Stomach (tissue), 4 donors: ENCODE measurements around the gene CAP1.

Experiments
- EP300 ChIP-seq: sonication (generic); formaldehyde crosslinking; IDR thresholded peaks from one replicate; pipeline ENCODE4 v1.6.1; 2017; ENCODE audit warnings: antibody characterized with exemption
- POLR2A ChIP-seq, 4 donors: fragments of 450-650 bp; IDR thresholded peaks; one replicate each; pipeline ENCODE4 v1.6.1; 2016; ENCODE audit warnings: antibody characterized with exemption in 4 of 4, control low read depth in 2 of 4, mild to moderate bottlenecking in 1 of 4, moderate library complexity in 1 of 4
- POLR2AphosphoS5 ChIP-seq, 3 donors: sonication (generic); formaldehyde crosslinking; IDR thresholded peaks; one replicate each; pipeline ENCODE4 v1.6.1; 2016; ENCODE audit warnings: antibody characterized with exemption in 3 of 3
- TF ChIP-seq, protein P1 (sequence below), 7 experiments: fragments of 450-650 bp in 4 of 7; fragments of 200-600 bp in 3 of 7; sonication (generic) in 3 of 7; IDR thresholded peaks; one replicate each; pipeline ENCODE4 v1.5.1; 2016 to 2019; ENCODE audit warnings: antibody characterized with exemption in 7 of 7, control low read depth in 2 of 7, mild to moderate bottlenecking in 1 of 7

DNA sequence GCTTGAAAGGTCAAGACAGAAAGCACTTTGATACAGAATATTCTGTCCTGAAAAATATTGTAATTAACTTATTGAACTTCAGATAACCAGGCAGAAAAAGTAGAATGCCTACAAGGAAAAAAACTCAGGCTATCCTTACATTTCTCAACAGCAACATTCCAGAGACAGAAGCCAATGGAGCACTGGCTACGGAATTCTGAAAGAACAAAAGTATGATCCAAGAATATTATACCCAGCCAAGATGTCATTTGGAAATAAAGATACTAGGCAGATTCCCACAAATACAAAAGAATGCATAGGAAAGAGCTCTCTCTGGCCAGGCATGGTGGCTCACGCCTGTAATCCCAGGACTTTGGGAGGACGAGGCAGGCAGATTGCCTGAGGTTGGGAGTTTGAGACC is 62.4 kb downstream of the CAP1 start:
- TF ChIP-seq, protein P1, sequence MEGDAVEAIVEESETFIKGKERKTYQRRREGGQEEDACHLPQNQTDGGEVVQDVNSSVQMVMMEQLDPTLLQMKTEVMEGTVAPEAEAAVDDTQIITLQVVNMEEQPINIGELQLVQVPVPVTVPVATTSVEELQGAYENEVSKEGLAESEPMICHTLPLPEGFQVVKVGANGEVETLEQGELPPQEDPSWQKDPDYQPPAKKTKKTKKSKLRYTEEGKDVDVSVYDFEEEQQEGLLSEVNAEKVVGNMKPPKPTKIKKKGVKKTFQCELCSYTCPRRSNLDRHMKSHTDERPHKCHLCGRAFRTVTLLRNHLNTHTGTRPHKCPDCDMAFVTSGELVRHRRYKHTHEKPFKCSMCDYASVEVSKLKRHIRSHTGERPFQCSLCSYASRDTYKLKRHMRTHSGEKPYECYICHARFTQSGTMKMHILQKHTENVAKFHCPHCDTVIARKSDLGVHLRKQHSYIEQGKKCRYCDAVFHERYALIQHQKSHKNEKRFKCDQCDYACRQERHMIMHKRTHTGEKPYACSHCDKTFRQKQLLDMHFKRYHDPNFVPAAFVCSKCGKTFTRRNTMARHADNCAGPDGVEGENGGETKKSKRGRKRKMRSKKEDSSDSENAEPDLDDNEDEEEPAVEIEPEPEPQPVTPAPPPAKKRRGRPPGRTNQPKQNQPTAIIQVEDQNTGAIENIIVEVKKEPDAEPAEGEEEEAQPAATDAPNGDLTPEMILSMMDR (IDR thresholded peaks at IDR 0.05), result no peak
- TF ChIP-seq POLR2AphosphoS5 (IDR thresholded peaks at IDR 0.05) (no peak), POLR2A (IDR thresholded peaks at IDR 0.05) (no peak), EP300 (no peak)
